K562 (cell line): ENCODE results near the gene HSPA6. TPM values are rescaled to one million over a fixed set of nuclear protein-coding genes. Genes with fewer than 3 reads are reported as not detected.
A peak's percentile ranks its signal among the peaks of the same experiment; 100 is the strongest.
"Not testable (repeated sequence)": the region's sequence is repeated elsewhere in the genome, so short reads cannot be mapped to it uniquely, and the experiment has no call there.

ENCODE experiments used
- ATAC-seq: fragments of 200-7000 bp; cut with Tn5 transposase; 3 replicates; pipeline ENCODE4 v1.9.1; 2020; ENCODE audit warnings: moderate library complexity
- BruUV-seq: library from RNA; stranded (reverse); fragments of 400-500 nt; replicated peaks from 2 replicates; lab custom pipeline; 2021; lab: Mats Ljungman, UMichigan
- CTCF ChIA-PET: fragments of 300-600 bp; formaldehyde crosslinking; extraction: SDS; loops from one replicate; lab custom pipeline; 2021; ENCODE audit warnings: low intra/inter-chr PET ratio; lab: Yijun Ruan, JAX
- POLR2A ChIA-PET: fragments of 300-600, 350-650 bp; sonication (Branson Sonifier 250); formaldehyde crosslinking; extraction: SDS; loops from one replicate; lab custom pipeline; 2021; ENCODE audit warnings: antibody characterized with exemption, inconsistent platforms; lab: Yijun Ruan, JAX
- DNase-seq, 4 experiments: peaks; one replicate each; pipeline versions ENCODE4 v3.0.0 to v3.0.0-alpha.2; 2011 to 2018; ENCODE audit warnings: low spot score in 3 of 4, mixed read lengths in 3 of 4; ENCODE audit errors: extremely low read depth in 1 of 4
- FAIRE-seq: peaks from 2 replicates; lab custom pipeline; 2011; peaks lifted over from hg19 to GRCh38; lab: Jason Lieb, UNC
- H2AFZ ChIP-seq: 2 replicates; pipeline ENCODE4 v1.6.0; 2011; ENCODE audit warnings: low read depth, low read length, control low read depth, inconsistent platforms
- H3K27ac ChIP-seq: fragments of 200-600 bp; 3 replicates; pipeline ENCODE4 v1.8.0; 2011; ENCODE audit warnings: low read depth, mild to moderate bottlenecking, control low read depth, inconsistent platforms, low read length, moderate library complexity, mixed read lengths; ENCODE audit errors: extremely low read depth
- H3K27me3 ChIP-seq, 2 experiments: fragments of 300-600 bp in 1 of 2; 2 replicates in 1 of 2; 3 replicates in 1 of 2; pipeline versions ENCODE4 v1.6.0 to v1.8.0; 2011; ENCODE audit warnings: inconsistent platforms in 2 of 2, low read length in 2 of 2, mild to moderate bottlenecking in 1 of 2, mixed read lengths in 1 of 2, moderate library complexity in 1 of 2; ENCODE audit not compliant: control insufficient read depth in 2 of 2, insufficient read depth in 2 of 2
- H3K36me3 ChIP-seq: fragments of 300-600 bp; 3 replicates; pipeline ENCODE4 v1.8.0; 2011; ENCODE audit warnings: mild to moderate bottlenecking, low read length, inconsistent platforms; ENCODE audit not compliant: control insufficient read depth, insufficient read depth
- H3K4me1 ChIP-seq, 2 experiments: fragments of 200-600 bp in 1 of 2; replicated peaks in 1 of 2; 2 replicates in 1 of 2; 3 replicates in 1 of 2; pipeline versions ENCODE4 v1.5.1 to v1.8.0; 2011; ENCODE audit warnings: inconsistent platforms in 2 of 2, low read length in 2 of 2, mild to moderate bottlenecking in 1 of 2, mixed read lengths in 1 of 2, moderate library complexity in 1 of 2; ENCODE audit not compliant: control insufficient read depth in 2 of 2, insufficient read depth in 2 of 2
- H3K4me2 ChIP-seq: 2 replicates; pipeline ENCODE4 v1.6.1; 2011; ENCODE audit warnings: low read length, control low read depth, inconsistent platforms, mixed read lengths; ENCODE audit not compliant: insufficient read depth
- H3K4me3 ChIP-seq: fragments of 200-600 bp; sonication (generic), shearing (Covaris generic); 2 replicates; pipeline ENCODE4 v1.5.1; 2016; ENCODE audit warnings: control low read depth, inconsistent platforms
- H3K79me2 ChIP-seq: fragments of 200-600 bp; 3 replicates; pipeline ENCODE4 v1.8.0; 2011; ENCODE audit warnings: low read length, inconsistent platforms; ENCODE audit not compliant: control insufficient read depth, insufficient read depth
- H3K9ac ChIP-seq, 2 experiments: 2 replicates each; pipeline versions ENCODE4 v1.6.0 to v1.6.1; 2011; ENCODE audit warnings: low read depth in 2 of 2, low read length in 2 of 2, control low read depth in 1 of 2, inconsistent platforms in 1 of 2, mild to moderate bottlenecking in 1 of 2, mixed read lengths in 1 of 2; ENCODE audit not compliant: insufficient read depth in 1 of 2
- H3K9me1 ChIP-seq: one replicate; pipeline ENCODE4 v1.6.0; 2011; ENCODE audit warnings: inconsistent platforms, mild to moderate bottlenecking, low read length, moderate library complexity; ENCODE audit not compliant: control insufficient read depth, insufficient read depth
- H3K9me3 ChIP-seq: replicated peaks from 2 replicates; pipeline ENCODE4 v1.5.1; 2011; ENCODE audit warnings: low read depth, low read length, inconsistent platforms; ENCODE audit not compliant: control insufficient read depth, insufficient read depth
- H4K20me1 ChIP-seq: replicated peaks from 2 replicates; pipeline ENCODE4 v1.6.1; 2011; ENCODE audit warnings: low read length, inconsistent platforms, mixed read lengths; ENCODE audit not compliant: control insufficient read depth, insufficient read depth
- ATF1 ChIP-seq, 2 experiments: fragments of 450-650 bp in 1 of 2; IDR thresholded peaks; 2 replicates each; pipeline ENCODE4 v1.6.1; 2016; ENCODE audit warnings: missing compliant biosample characterization in 1 of 2, missing genetic modification characterization in 1 of 2
- ATF7 ChIP-seq: fragments of 450-650 bp; IDR thresholded peaks from 2 replicates; pipeline ENCODE4 v1.7.1; 2014; ENCODE audit warnings: mild to moderate bottlenecking, moderate library complexity
- CBFA2T2 ChIP-seq: fragments of 450-650 bp; conservative IDR thresholded peaks from 2 replicates; pipeline ENCODE4 v1.6.1; 2017; ENCODE audit warnings: mild to moderate bottlenecking
- CC2D1A ChIP-seq: fragments of 450-650 bp; IDR thresholded peaks from 2 replicates; pipeline ENCODE4 v1.6.1; 2017; ENCODE audit warnings: mild to moderate bottlenecking
- CREM ChIP-seq: IDR thresholded peaks from 2 replicates; pipeline ENCODE4 v1.6.1; 2014; ENCODE audit warnings: antibody characterized with exemption, low read depth
- MTA3 ChIP-seq: fragments of 450-650 bp; formaldehyde crosslinking; IDR thresholded peaks from 2 replicates; pipeline ENCODE4 v1.6.1; 2017; ENCODE audit warnings: mild to moderate bottlenecking, borderline replicate concordance
- NCOA1 ChIP-seq: fragments of 450-650 bp; IDR thresholded peaks from 2 replicates; pipeline ENCODE4 v1.6.1; 2016; ENCODE audit warnings: low read depth
- RFX1 ChIP-seq: fragments of 450-650 bp; IDR thresholded peaks from 2 replicates; pipeline ENCODE4 v1.6.1; 2016; ENCODE audit warnings: mild to moderate bottlenecking, moderate library complexity
- SMARCE1 ChIP-seq: fragments of 450-650 bp; IDR thresholded peaks from 2 replicates; pipeline ENCODE4 v1.7.1; 2016; ENCODE audit warnings: mild to moderate bottlenecking
- STAT5A ChIP-seq: IDR thresholded peaks from 2 replicates; pipeline ENCODE4 v1.6.1; 2012; ENCODE audit warnings: low read length, inconsistent platforms, borderline replicate concordance
- TCF3 ChIP-seq: sonication (generic); formaldehyde crosslinking; IDR thresholded peaks from 2 replicates; pipeline ENCODE4 v1.4.0; 2020; ENCODE audit warnings: mild to moderate bottlenecking, missing genetic modification reagents
- WGBS: fragments of 100-300 bp; shearing (Covaris generic); methylation state at CpG from one replicate; pipeline ENCODE4 v1.1.6; 2016; ENCODE audit warnings: low coverage, mixed read lengths; ENCODE audit not compliant: insufficient coverage; ENCODE audit errors: missing lambda C conversion rate; 5-methylcytosine and 5-hydroxymethylcytosine counted together
- in situ Hi-C: fragments of 300-500 bp; cut with MboI; formaldehyde crosslinking; loops from 4 replicates; pipeline ENCODE4 v1.15.0; 2018; ENCODE audit warnings: inconsistent platforms, mixed read lengths
- intact Hi-C: fragments of 100-400 bp; cut with micrococcal nuclease; formaldehyde crosslinking; loops from 2 replicates; pipeline ENCODE4 v1.14.2; 2022
- polyA plus RNA-seq, 8 experiments: library from polyadenylated mRNA; depleted of rRNA in 4 of 8; stranded (reverse) in 5 of 8; unstranded in 3 of 8; fragments of >200 nt; fragmentation: Nextera tagmentation in 2 of 8; fragmentation: Illumina TruSeq in 1 of 8; extraction: Ambion mirVana in 2 of 8; extraction: Trizol in 1 of 8; gene quantifications; 2 replicates each; pipeline versions ENCODE4 v1.2.1 to v1.2.3, GENCODE V29; 2011 to 2014; ENCODE audit warnings: inconsistent platforms in 1 of 8, missing spikeins in 1 of 8
- total RNA-seq, 7 experiments: library from RNA; depleted of rRNA in 6 of 7; stranded (reverse); fragments of >200 nt in 6 of 7; fragmentation: Illumina TruSeq in 2 of 7; extraction: Trizol in 2 of 7; gene quantifications; 2 replicates each; pipeline versions ENCODE4 v1.2.1 to v1.2.3, GENCODE V29; 2011 to 2021; ENCODE audit warnings: low replicate concordance in 1 of 7
- TF ChIP-seq, protein P1 (sequence below), 2 experiments: fragments of 450-650 bp; IDR thresholded peaks; 2 replicates each; pipeline ENCODE4 v1.6.1; 2016
- TF ChIP-seq, protein P2 (sequence below): sonication (generic); IDR thresholded peaks from 2 replicates; pipeline ENCODE4 v1.6.1; 2016
- TF ChIP-seq, protein P3 (sequence below): fragments of 450-650 bp; IDR thresholded peaks from 2 replicates; pipeline ENCODE4 v1.6.1; 2016; ENCODE audit warnings: antibody characterized with exemption
- TF ChIP-seq, protein P4 (sequence below): fragments of 450-650 bp; IDR thresholded peaks from 2 replicates; pipeline ENCODE4 v1.6.1; 2018; ENCODE audit not compliant: partially characterized antibody

The HSPA6 gene
- total and polyA plus RNA-seq, 9 of the 15 experiments (the other 6 are each of a cell fraction or from before 2014, with no cell fraction given), result 0.15 to 10.0 (median 2.4) TPM

DNA sequence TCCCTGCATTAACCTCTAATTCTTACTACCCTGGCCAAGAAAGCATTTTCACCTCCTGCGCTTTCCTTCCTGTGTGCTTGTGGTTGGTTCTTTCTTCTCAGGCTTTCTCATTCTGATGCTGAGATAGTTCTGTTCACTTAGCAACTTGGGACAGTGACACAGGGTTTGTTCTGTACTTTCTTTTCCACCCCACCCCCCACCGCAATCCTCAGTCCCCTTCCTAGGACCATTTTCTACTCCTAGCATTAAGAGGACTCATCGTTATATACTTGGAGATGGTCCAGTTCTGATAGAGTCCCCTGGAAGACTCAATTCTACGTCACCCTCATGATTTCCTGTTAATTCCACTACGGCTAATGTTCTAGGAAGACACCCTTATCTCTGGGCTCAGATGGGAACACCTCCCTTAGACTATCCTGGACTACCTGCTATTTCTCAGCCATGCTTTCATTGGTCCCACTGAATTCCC, 17.8 kb downstream of the HSPA6 start:
- H3K4me1 ChIP-seq, result peaks cover 0 to 18% of the 10 kb centered on the region in 2 experiments; a peak in 4 of 5 replicates
- in situ Hi-C loops, result loop anchor here (5.0 kb wide), 1 partner anchor 80 kb away; no protein-coding TSS in a partner anchor
- H4K20me1 ChIP-seq; H3K79me2 ChIP-seq; H3K36me3 ChIP-seq; H3K9me1 ChIP-seq; H3K9me3 ChIP-seq; CTCF ChIA-PET; BruUV-seq; H3K27me3 ChIP-seq; TF ChIP-seq ATF1 (CRISPR knock-in tag; IDR thresholded peaks at IDR 0.05): not testable (repeated sequence)
- WGBS, result 3% methylated on average over 4 of the region's 5 CpGs
- peak overlapping the region; percentile 68 for H3K27ac ChIP-seq
- H3K4me2 ChIP-seq, result peak overlapping the region; percentile 67
- intact Hi-C loops, result loop anchor here (5.0 kb wide), 1 partner anchor 35 kb away; the partner anchor contains the start of gene FCGR2A
- 0 out of 2 replicates have a peak overlapping the region, but pooled peaks have one; percentile 3 for H3K4me3 ChIP-seq
- peak overlapping the region in 1 of 2 experiments; percentile 56; a peak in 2 of 4 replicates for H3K9ac ChIP-seq
- ATAC-seq (peak; percentile 60), FAIRE-seq (peak; percentile 88), DNase-seq (peak; percentile 36 to 86 (median 53))
- POLR2A ChIA-PET, result interaction anchor here (0.9 kb wide), 1 partner anchor 9 kb away, joined by 3 read pairs; no protein-coding TSS in a partner anchor
- peak overlapping the region; percentile 15 for H2AFZ ChIP-seq
- TF ChIP-seq, protein P1, sequence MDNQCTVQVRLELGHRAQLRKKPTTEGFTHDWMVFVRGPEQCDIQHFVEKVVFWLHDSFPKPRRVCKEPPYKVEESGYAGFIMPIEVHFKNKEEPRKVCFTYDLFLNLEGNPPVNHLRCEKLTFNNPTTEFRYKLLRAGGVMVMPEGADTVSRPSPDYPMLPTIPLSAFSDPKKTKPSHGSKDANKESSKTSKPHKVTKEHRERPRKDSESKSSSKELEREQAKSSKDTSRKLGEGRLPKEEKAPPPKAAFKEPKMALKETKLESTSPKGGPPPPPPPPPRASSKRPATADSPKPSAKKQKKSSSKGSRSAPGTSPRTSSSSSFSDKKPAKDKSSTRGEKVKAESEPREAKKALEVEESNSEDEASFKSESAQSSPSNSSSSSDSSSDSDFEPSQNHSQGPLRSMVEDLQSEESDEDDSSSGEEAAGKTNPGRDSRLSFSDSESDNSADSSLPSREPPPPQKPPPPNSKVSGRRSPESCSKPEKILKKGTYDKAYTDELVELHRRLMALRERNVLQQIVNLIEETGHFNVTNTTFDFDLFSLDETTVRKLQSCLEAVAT (IDR thresholded peaks at IDR 0.05), result peak in 1 of 2 experiments; percentile 66; a peak in 1 of 4 replicates
- TF ChIP-seq CREM (peak; percentile 37; the same call in 1 of the 2 replicates), RFX1 (peak; percentile 46; the same call in 1 of the 2 replicates), CBFA2T2 (peak; percentile 38), NCOA1 (0 out of 2 replicates have a peak, but pooled peaks have one; percentile 60), TCF3 (CRISPR knock-in tag) (peak; percentile 62), ATF7 (peak; percentile 87), SMARCE1 (peak; percentile 77), ATF1 (tag; IDR thresholded peaks at IDR 0.05) (peak; percentile 81), MTA3 (peak; percentile 38; the same call in 1 of the 2 replicates), STAT5A (peak; percentile 61), CC2D1A (peak; percentile 76; the same call in 1 of the 2 replicates)
- TF ChIP-seq, protein P2, sequence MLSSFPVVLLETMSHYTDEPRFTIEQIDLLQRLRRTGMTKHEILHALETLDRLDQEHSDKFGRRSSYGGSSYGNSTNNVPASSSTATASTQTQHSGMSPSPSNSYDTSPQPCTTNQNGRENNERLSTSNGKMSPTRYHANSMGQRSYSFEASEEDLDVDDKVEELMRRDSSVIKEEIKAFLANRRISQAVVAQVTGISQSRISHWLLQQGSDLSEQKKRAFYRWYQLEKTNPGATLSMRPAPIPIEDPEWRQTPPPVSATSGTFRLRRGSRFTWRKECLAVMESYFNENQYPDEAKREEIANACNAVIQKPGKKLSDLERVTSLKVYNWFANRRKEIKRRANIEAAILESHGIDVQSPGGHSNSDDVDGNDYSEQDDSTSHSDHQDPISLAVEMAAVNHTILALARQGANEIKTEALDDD, result peak; percentile 41; the same call in 1 of the 2 replicates
- TF ChIP-seq, protein P3, sequence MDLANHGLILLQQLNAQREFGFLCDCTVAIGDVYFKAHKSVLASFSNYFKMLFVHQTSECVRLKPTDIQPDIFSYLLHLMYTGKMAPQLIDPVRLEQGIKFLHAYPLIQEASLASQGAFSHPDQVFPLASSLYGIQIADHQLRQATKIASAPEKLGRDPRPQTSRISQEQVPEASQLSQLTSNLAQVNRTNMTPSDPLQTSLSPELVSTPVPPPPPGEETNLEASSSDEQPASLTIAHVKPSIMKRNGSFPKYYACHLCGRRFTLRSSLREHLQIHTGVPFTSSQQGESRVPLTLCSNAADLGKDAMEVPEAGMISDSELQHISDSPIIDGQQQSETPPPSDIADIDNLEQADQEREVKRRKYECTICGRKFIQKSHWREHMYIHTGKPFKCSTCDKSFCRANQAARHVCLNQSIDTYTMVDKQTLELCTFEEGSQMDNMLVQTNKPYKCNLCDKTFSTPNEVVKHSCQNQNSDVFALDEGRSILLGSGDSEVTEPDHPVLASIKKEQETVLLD, result 0 out of 2 replicates have a peak, but pooled peaks have one; percentile 53
- TF ChIP-seq, protein P4, sequence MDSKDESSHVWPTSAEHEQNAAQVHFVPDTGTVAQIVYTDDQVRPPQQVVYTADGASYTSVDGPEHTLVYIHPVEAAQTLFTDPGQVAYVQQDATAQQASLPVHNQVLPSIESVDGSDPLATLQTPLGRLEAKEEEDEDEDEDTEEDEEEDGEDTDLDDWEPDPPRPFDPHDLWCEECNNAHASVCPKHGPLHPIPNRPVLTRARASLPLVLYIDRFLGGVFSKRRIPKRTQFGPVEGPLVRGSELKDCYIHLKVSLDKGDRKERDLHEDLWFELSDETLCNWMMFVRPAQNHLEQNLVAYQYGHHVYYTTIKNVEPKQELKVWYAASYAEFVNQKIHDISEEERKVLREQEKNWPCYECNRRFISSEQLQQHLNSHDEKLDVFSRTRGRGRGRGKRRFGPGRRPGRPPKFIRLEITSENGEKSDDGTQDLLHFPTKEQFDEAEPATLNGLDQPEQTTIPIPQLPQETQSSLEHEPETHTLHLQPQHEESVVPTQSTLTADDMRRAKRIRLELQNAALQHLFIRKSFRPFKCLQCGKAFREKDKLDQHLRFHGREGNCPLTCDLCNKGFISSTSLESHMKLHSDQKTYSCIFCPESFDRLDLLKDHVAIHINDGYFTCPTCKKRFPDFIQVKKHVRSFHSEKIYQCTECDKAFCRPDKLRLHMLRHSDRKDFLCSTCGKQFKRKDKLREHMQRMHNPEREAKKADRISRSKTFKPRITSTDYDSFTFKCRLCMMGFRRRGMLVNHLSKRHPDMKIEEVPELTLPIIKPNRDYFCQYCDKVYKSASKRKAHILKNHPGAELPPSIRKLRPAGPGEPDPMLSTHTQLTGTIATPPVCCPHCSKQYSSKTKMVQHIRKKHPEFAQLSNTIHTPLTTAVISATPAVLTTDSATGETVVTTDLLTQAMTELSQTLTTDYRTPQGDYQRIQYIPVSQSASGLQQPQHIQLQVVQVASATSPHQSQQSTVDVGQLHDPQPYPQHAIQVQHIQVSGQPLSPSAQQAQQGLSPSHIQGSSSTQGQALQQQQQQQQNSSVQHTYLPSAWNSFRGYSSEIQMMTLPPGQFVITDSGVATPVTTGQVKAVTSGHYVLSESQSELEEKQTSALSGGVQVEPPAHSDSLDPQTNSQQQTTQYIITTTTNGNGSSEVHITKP, result peak; percentile 11
